Measurements from ENCODE around the gene ERI3. TPM values are rescaled to one million over a fixed set of nuclear protein-coding genes. Genes with fewer than 3 reads are reported as not detected.

ERI3 gene
- total RNA-seq, 1 experiment from 2014 or later, result 74.7 TPM

GRCh38 chr1:44221769-44222168, 133.3 kb downstream of the ERI3 start:
- H3K9me3 Mint-ChIP-seq, result peaks cover 16% of the 10 kb centered on the region
- TF ChIP-seq ZBTB43 (CRISPR knock-in tag; IDR thresholded peaks at IDR 0.05), result no peak
- no peak for TF ChIP-seq ATF3 (CRISPR knock-in tag; conservative IDR thresholded peaks at IDR 0.05)
- no peak for TF ChIP-seq PREB (CRISPR knock-in tag; IDR thresholded peaks at IDR 0.05; ENCODE audit: borderline replicate concordance)
- ATAC-seq (no peak), DNase-seq (ENCODE audit: low spot score) (no peak)
- H3K4me3 Mint-ChIP-seq, result no peak overlapping the region
- POLR2A ChIA-PET, result no interaction called here
- H3K36me3 Mint-ChIP-seq, result peaks cover 45% of the 10 kb centered on the region
- no peaks in the 10 kb centered on the region for H3K4me1 Mint-ChIP-seq
- H3K27ac Mint-ChIP-seq, result no peak overlapping the region
- CTCF ChIA-PET, result interaction anchor here (1.4 to 2.9 kb wide), 3 partner anchors 73 to 431 kb away, joined by 4 to 10 read pairs (median 7); no protein-coding TSS in a partner anchor
- peaks cover 10% of the 10 kb centered on the region for H3K27me3 Mint-ChIP-seq (ENCODE audit: low read depth)

GRCh38 chr1:44220755-44221154, 134.3 kb downstream of the ERI3 start:
- TF ChIP-seq TP53 (CRISPR knock-in tag; IDR thresholded peaks at IDR 0.05), result no peak
- no peak for TF ChIP-seq RELA (CRISPR knock-in tag; IDR thresholded peaks at IDR 0.05; ENCODE audit: borderline replicate concordance)
- no peak for TF ChIP-seq JAZF1 (CRISPR knock-in tag; IDR thresholded peaks at IDR 0.05)
- TF ChIP-seq ZNF532 (CRISPR knock-in tag; IDR thresholded peaks at IDR 0.05; ENCODE audit: borderline replicate concordance), result no peak
- TF ChIP-seq NFE2L1 (CRISPR knock-in tag; IDR thresholded peaks at IDR 0.05), result no peak
- no peak for TF ChIP-seq MXD4 (CRISPR knock-in tag; IDR thresholded peaks at IDR 0.05; ENCODE audit: borderline replicate concordance)
- TF ChIP-seq FOXP4 (CRISPR knock-in tag; IDR thresholded peaks at IDR 0.05), result no peak
- no peak for TF ChIP-seq PRDM15 (CRISPR knock-in tag; IDR thresholded peaks at IDR 0.05)
- no peak for TF ChIP-seq ZNF416 (CRISPR knock-in tag; IDR thresholded peaks at IDR 0.05)
- no peak for TF ChIP-seq MLX (CRISPR knock-in tag; IDR thresholded peaks at IDR 0.05)
- TF ChIP-seq PREB (CRISPR knock-in tag; IDR thresholded peaks at IDR 0.05; ENCODE audit: borderline replicate concordance), result no peak
- ChIA-PET POLR2A (no interaction called here), CTCF (interaction anchor here (1.0 to 6.3 kb wide), 7 partner anchors 7 to 432 kb away, joined by 3 to 57 read pairs (median 4); no protein-coding TSS in a partner anchor)
- Mint-ChIP-seq H3K27me3 (ENCODE audit: low read depth) (peaks cover 4% of the 10 kb centered on the region), H3K9me3 (peaks cover 6% of the 10 kb centered on the region), H3K36me3 (peaks cover 47% of the 10 kb centered on the region), H3K4me3 (no peak overlapping the region), H3K4me1 (no peaks in the 10 kb centered on the region), H3K27ac (no peak overlapping the region)
- DNase-seq (ENCODE audit: low spot score) (no peak), ATAC-seq (no peak)

Measured in WTC11 (cell line).